ENCODE measurements around the gene PLXNA4.

Gene PLXNA4

DNA sequence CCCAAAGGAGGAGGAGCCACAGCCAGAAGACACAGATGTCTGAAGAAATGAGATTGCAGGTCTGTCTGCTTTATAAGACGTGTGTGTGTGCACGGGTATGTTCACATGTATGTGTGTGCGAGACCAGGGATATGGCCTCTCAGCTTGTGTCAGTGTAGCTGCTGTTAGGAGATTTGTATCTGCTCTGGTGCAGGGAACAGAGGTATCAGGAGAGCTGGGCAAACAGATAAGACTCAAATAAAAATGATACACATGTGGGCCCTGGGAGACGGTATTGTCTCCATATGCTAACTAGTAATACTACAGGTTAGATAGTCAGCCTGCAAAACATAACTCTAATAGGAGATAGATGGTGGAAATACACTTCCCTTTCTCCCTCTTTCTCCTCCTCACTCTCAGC is 161.0 kb downstream of the PLXNA4 start:
- TF ChIP-seq, protein P1, sequence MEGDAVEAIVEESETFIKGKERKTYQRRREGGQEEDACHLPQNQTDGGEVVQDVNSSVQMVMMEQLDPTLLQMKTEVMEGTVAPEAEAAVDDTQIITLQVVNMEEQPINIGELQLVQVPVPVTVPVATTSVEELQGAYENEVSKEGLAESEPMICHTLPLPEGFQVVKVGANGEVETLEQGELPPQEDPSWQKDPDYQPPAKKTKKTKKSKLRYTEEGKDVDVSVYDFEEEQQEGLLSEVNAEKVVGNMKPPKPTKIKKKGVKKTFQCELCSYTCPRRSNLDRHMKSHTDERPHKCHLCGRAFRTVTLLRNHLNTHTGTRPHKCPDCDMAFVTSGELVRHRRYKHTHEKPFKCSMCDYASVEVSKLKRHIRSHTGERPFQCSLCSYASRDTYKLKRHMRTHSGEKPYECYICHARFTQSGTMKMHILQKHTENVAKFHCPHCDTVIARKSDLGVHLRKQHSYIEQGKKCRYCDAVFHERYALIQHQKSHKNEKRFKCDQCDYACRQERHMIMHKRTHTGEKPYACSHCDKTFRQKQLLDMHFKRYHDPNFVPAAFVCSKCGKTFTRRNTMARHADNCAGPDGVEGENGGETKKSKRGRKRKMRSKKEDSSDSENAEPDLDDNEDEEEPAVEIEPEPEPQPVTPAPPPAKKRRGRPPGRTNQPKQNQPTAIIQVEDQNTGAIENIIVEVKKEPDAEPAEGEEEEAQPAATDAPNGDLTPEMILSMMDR (conservative IDR thresholded peaks at IDR 0.05; ENCODE audit: low read depth) = no peak
- DNase-seq (ENCODE audit: low spot score) = no peak
- no peak overlapping the region for H3K27ac ChIP-seq
- ChIA-PET POLR2A (ENCODE audit: low non-redundant PET) (no interaction called here), CTCF (no interaction called here)

DNA sequence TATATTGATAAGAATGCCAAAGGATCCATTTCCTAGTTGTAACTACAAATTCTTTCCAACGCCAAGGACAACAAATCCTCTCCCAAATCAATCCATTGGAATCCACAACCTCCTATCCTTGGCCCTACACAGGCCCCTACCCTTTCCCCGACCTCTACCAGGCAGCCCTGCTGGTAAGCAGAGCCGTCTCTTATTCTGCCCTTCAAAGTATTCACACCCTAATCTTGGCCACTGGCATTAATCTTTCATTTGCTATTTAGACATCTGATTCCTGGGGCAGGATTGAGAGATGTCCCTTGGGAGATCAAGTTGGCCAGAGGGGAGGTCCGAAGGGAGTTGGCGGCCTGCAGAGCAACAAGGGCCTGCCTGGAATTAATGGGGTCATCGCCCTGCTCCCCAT is 161.4 kb downstream of the PLXNA4 start:
- TF ChIP-seq, protein P1 (conservative IDR thresholded peaks at IDR 0.05; ENCODE audit: low read depth) = no peak
- ChIA-PET POLR2A (ENCODE audit: low non-redundant PET) (no interaction called here), CTCF (no interaction called here)
- H3K27ac ChIP-seq = no peak overlapping the region
- no peak for DNase-seq (ENCODE audit: low spot score)

DNA sequence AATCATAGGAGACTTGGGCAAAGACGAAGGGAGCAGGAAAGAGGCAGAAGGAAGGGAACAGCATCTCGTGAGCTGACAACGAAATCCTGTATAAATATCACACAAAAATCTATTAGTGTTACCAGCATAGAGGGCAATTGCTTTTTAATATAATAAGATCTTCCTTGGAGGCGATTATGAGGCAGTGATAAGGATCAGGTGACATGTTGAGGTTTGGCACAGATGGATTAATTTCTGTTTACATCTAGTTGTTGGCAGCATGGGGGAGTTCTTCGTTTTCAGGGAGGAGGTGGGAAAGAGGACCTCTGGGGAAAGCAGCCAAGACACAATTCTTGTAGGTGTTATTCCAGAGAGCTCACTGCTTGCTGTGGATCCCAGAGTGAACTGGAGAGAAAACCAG is 163.8 kb downstream of the PLXNA4 start:
- TF ChIP-seq, protein P1 (conservative IDR thresholded peaks at IDR 0.05; ENCODE audit: low read depth) = no peak
- ChIA-PET POLR2A (ENCODE audit: low non-redundant PET) (no interaction called here), CTCF (no interaction called here)
- DNase-seq (ENCODE audit: low spot score) = no peak
- H3K27ac ChIP-seq = no peak overlapping the region

DNA sequence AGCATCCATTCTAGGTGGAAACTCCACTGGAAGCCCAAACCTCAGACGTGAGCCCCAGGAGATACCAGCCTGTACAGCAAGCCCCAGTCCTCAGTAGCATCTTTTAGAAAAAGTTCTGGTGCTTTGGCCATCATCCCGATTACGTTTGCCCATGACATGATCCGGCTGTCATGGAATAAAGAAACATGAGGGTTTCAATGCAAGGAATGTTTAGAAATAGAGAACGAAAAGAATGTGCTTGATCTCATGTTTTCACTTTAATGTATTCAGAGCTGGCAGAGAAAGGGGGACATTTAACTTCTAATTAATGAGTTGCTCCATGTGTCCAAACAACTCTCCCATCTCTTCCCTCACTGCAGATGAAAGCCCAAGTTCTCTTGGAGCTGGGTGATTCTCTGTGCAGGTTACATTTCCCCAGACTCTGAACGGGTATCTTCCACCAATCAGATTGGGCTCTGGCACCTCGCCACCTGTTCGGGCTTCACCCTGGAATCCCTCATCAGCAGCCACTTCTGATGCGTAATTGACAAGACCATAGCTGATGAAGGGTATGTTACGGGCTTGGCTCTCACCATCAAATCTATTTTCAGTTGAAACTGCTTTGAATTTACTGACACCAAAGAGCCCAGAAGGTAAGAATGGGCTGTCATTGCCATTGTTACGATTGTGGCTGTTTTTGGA is 165.3 kb downstream of the PLXNA4 start:
- POLR2A ChIA-PET (ENCODE audit: low non-redundant PET) = no interaction called here
- CTCF ChIA-PET = no interaction called here

DNA sequence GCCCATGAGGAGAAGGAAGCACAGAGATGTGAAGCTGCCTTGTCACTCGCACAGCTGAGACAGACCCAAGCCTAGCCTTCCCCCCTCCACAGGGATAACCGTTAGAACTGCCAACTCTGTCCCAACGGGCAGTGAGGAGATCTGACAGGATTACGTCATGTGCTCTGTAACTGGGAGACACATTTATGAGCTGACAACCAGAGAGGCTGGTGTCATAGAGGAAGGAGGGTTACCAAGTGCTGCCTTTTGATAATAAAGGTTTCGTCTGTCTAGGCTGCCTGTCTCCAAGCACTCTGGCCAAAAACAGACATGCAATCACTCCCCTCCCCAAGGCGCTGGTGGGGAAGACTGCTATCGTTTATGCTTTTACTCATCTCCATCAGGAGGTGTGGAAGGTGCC is 165.9 kb downstream of the PLXNA4 start:
- TF ChIP-seq, protein P1 (conservative IDR thresholded peaks at IDR 0.05; ENCODE audit: low read depth) = no peak
- H3K27ac ChIP-seq = no peak overlapping the region
- DNase-seq (ENCODE audit: low spot score) = no peak
- ChIA-PET CTCF (interaction anchor here (0.6 kb wide), 1 partner anchor 576 kb away, joined by 3 read pairs; no protein-coding TSS in a partner anchor), POLR2A (ENCODE audit: low non-redundant PET) (no interaction called here)

More for the DNA sequence above, 165.3 kb downstream of the PLXNA4 start:
- DNase-seq (ENCODE audit: low spot score) = no peak
- H3K27ac ChIP-seq = no peak overlapping the region
- TF ChIP-seq, protein P1 (conservative IDR thresholded peaks at IDR 0.05; ENCODE audit: low read depth) = no peak

DNA sequence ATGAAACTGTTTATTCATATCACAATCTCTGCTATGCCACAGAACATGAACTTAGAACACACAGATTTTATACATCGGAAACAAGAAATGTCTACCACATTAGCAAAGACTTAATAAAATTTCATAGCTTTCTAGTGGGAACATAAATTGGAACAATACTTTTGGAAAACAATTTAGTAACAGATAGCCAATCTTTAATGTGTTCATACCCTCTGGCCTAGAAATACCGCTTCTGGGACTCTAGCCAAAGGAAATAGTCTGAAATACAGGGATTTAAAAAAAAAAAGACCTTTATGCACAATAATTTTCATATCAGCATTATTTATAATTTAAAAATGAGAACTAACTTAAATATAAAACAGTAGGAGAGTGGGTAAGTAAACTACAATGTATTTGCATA is 168.5 kb downstream of the PLXNA4 start:
- no peak for DNase-seq (ENCODE audit: low spot score)
- H3K27ac ChIP-seq = no peak overlapping the region
- CTCF ChIA-PET = no interaction called here
- POLR2A ChIA-PET (ENCODE audit: low non-redundant PET) = no interaction called here
- TF ChIP-seq, protein P1 (conservative IDR thresholded peaks at IDR 0.05; ENCODE audit: low read depth) = no peak
